GM12891 (cell line): ENCODE data around the gene SEMA5A.

Experiments used
- PAX5 ChIP-seq: IDR thresholded peaks from 2 replicates; pipeline ENCODE4 v1.6.1; 2011; ENCODE audit warnings: low read length, moderate library complexity, mild to moderate bottlenecking; ENCODE audit not compliant: insufficient read depth, severe bottlenecking
- POLR2A ChIP-seq: IDR thresholded peaks from 2 replicates; pipeline ENCODE4 v1.6.1; 2011; ENCODE audit warnings: low read depth, low read length, control low read depth
- POLR2AphosphoS5 ChIP-seq: IDR thresholded peaks from 2 replicates; pipeline ENCODE4 v1.6.1; 2011; ENCODE audit warnings: low read depth, low read length, control low read depth
- TAF1 ChIP-seq: IDR thresholded peaks from 2 replicates; pipeline ENCODE4 v1.6.1; 2011; ENCODE audit warnings: low read depth, low read length, control low read depth

- TF ChIP-seq POLR2A (no peak), POLR2AphosphoS5 (no peak), TAF1 (no peak), PAX5 (no peak)
Observed at GRCh38 chr5:9329125-9329524, 216.8 kb downstream of the SEMA5A start.
